ENCODE data around the gene CTRB1.
A peak's percentile ranks its signal among the peaks of the same experiment; 100 is the strongest.
"Not testable (repeated sequence)": the region's sequence is repeated elsewhere in the genome, so short reads cannot be mapped to it uniquely, and the experiment has no call there.

The CTRB1 gene

DNA sequence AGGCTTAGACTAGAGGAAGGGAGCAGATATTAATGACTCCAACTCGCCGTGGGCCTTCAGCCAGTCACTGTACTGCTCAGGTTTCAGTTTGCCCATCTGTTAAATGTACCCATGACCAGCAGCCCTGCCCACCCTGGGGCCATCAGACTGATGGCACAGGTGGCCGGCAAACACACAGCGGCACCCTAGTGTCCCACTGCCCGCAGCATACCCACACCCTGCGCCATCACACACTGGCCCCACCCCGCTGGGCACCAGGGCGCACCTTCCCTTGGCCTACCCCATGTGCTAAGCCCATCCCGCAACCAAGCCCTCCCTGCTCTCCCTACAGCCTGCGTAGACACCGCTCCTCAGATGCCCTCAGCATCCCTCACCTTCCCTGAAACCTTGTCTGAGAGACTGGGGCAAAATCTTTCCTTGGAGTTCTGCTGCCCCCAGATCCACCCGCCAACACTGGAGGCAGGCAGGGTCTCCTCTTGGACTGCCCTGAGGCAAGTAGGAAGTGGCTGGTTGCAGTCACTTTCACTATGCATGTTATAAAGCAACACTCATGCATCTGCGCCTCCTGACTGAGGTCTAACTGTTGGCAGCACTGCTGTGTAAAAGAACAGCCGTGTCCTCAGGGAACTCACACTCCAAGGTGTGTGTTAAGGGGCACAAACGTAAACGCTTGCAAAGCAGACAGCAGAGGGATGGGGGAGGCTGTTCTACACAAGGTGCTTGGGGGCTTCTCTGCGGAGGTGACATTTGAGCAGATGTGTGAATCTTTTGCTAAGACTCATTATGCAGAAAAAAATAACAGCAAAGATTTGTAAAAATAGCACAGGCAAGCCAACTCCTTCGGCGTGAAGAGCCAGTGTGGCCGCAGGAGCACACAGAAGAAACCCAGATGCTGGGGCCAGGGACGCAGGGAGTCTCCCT, 39.4 kb downstream of the CTRB1 start:
- peak; percentile 29 for DNase-seq

DNA sequence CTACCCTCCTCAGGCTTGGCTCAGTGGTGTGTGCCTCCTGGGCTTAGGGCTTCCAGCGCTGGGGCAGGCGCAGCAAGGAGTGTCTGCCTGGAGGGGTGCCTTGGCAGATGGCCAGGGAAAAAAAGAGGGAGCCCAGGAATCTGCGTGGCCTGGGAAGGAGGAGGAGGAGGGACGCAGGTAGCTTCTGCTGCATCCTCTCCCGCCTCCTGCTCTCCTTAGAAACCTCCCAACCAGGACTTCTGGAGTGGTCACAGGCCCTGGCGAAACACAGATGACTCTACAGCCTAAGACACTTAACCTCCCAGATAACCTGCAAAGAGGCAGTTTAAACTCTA, 40.0 kb downstream of the CTRB1 start:
- DNase-seq: no peak

GRCh38 chr16:75260851-75261589, 42.2 kb downstream of the CTRB1 start:
- no peak for DNase-seq

GRCh38 chr16:75261590-75262078, 42.8 kb downstream of the CTRB1 start:
- no peak for DNase-seq

DNA sequence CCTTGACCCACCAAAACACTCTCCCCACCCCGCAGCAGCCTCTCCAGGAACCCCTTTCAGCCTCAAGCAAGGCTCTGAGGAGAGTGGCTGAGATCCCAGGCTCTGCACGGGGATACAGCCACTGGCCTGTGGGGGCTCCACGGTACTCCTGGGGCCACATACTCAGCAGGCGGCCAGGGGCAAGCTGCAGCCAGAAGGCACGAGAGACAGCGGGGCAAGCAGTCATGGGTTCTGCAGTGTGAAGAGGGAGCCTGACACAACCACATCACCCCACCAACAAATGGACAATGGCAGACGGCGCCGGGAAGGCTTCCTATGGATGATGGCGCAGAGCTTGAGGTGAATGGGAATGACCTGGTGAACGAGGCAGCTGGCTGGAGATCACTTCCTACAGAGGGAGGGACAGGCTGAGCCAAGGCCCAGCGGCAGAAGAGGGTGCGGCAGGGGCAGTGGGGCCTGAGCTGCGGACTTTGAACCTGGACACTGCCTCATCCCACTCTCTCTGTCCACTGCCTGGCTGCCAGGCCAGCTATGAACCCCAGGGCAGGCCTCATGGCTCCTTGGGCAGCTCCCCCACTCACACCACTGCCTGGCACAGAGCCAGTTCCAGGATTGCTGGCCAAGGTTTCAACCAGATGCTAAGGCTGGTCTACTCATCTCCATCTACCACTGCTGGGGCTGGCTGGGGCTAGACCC, 43.5 kb downstream of the CTRB1 start:
- DNase-seq: peak; percentile 28

- DNase-seq: no peak
Measured at GRCh38 chr16:75262800-75263127, 44.0 kb downstream of the CTRB1 start.

GRCh38 chr16:75263291-75263962, 44.6 kb downstream of the CTRB1 start:
- DNase-seq: peak; percentile 36

- peak; percentile 59 for DNase-seq
Measured at GRCh38 chr16:75263963-75264445, 45.2 kb downstream of the CTRB1 start.

DNA sequence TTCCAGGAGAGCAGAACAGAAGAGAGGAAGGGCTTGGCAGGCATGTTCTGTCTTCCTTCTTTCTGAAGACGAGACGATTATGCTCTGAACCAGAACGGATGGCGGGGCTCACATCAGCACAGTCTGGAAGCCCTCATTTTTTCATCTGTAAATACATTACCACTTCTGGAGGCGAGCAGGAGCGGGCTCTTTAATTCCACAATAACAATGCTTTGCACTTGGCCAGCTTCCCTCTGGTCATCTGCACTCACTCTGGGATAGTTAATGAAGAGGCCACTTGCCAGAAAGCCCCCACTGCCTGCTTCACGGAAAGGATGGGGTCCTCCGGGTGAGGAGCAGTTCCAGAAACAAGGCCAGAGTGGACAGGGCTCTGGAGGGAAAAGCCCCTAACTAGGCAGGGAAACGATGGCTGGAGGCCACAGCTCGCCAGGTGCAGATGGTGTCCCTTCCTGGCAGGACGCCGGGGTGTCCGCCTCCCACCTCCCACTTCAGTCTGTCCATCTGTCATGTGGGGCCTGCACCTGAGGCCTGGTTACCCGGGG, 45.7 kb downstream of the CTRB1 start:
- peak; percentile 71 for DNase-seq

DNA sequence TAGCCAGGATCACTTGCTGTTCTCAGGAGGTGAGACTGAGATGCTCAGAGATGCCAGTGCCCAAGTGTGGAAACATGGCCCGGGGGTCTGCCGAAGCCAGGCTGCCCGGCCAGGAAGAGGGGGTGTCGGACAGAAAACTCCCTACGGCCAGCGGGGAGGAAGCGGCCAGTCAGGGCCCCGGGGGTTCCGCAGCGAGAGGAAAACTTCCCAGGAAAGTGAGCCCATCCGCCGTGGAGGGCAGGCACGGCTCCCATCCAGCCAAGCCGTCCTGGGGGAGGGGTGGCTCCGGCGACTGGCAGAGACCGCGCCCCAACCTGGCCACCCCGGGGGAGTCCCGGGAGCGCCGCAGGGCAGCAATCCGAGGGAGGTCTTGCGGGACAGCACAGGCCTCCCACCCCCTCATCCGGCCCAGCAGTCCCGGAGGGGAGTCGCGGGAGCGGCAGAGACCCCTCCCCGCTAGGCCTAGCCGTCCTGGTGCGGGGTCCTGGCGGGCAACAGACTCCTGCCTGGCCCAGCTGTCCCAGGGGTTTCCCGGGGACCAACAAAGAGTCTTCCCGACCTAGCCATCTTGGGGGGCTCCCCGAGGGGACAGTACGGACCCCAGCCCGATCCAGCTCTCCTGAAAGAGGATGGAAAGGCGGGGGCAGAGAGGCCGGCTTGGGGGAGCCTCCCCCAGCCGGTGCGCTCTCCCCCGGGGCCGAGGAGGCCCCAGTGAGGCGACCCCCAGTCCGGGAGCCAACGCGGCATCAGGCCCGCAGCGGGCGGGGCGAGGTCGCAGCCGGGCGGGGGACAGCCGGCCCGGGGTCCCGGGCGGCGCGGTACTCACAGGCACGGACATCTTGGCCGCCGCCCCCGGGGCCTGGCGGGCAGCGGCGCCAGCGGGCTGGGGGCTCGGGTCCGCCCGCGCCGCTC, 46.5 kb downstream of the CTRB1 start:
- DNase-seq: peak; percentile 68

DNA sequence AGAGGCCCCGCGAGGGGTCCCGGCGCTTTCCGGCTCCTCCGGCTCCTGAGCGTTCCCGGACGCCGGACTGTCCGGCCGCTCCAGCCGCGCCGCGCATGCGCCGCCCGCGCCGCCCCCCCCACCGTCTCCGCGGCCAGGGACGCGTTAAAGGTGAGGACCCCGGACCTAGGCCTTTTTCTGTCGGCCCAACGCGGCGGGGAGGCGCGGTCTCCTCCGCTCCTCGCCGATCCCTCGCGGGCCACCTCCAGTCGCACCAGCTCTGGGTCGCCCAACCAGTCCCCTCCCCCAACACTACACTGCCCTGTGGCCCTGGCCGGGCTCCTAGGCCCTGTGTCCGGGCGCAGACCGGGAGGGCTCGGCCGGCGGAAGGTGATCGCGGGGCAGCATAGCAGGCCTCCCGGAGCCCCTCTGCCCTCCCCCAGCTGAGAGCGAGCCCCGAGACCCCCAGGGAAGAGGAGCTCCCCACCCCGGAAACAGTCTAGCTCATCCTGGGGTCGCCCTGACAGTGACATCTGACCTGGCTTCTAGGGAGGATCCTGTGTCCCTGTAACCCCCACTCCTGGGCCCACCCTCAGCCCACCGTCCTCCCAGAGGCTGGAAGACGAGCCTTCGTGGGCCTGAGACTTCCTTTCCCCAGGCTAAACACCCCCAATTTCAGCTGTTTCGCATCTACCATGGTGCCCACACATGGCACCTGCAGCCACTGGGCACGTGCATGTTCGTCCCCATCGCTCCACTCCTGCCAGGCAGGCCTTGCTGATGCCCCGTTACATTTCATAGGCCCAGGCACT, 47.3 kb downstream of the CTRB1 start:
- DNase-seq: peak; percentile 88

DNA sequence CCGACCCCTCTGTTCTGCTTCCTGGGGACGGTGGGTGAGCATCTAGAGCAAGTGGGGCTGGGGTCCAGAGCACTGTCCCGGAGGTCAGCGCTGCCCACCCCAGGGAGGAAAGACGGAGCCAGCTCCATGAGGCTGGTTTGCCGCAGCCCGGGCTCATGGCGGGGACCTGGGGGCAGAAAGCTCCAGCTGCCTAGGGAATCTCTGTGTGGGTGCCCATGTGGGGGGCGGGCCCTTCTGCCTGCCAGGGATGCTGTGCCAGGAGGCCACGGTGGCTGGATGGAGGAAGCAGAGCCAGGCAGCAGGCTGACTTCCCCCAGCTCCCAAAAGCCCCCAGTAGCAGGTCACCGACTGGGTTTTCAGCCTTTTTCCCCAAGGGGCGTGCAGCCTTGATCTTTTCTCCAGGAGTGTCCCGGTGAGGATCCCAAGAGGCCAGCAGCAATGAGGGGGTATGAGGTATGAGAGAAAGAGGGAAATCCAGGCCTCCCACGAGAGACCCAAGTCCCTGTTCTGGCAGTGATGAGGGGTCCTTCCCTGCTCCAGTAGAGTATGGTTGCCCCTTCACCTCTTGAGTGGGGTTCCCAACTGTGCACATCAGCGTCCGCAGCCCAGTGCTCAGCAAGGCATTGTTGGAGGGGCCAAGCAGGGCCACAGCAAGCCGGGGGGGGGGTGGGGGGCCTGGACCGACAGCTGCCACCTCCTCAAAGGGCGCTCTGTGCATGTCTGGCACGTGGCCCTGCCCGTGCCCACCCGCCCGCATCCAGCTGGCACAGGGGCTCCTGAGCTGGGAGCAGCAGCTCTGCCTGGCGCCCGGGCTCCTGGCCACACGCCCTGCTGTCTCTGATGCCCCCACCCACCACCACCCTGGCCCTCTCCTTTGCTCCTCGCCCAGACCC, 48.2 kb downstream of the CTRB1 start:
- peak; percentile 52 for DNase-seq

DNA sequence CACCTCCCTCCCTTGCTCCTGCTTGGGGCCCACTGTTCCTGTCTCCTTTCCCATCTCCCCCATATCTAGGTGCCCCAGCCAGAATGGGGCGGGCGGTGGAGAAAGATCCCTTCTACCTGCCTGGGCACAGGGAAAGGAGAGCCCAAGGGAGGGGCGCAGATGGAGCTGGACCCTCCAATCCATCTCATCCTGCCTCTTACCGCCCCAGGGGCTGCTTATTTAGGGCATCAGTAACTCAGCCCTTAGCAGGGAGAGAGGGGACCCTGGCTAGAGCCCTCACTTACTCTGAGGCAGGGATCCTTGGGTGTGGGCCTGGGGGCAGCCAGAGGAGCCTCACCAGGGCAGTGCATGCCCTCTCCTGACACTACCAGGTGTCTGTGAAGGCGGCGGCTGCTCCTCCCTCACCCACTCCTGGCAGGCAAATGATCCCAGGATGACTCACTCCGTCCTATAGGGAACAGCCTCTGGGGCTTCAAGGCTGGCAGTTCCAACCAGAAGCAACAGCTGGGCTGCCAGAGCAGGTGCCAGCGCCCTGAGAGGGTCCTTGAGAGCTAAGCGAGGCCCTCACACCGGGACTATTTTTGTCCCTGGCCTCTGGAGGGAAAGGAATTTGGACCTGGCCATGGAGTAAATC, 49.0 kb downstream of the CTRB1 start:
- DNase-seq: peak; percentile 69

DNA sequence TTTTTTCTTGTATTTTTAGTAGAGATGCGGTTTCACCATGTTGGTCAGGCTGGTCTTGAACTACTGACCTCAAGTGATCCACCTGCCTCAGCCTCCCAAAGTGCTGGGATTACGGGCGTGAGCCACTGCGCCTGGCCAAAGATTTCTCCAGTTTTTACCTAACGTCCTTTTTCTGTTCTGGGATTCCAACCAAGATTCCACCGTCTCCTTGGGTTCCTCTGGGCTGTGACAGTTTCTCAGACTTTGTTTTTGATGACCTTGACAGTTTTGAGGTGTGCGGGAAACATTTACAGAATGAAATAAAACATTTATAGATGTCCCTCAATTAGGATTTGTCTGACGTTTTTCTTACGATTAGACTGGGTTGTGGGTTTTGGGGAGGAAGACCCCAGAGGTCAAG, 50.6 kb downstream of the CTRB1 start:
- not testable (repeated sequence) for DNase-seq

DNA sequence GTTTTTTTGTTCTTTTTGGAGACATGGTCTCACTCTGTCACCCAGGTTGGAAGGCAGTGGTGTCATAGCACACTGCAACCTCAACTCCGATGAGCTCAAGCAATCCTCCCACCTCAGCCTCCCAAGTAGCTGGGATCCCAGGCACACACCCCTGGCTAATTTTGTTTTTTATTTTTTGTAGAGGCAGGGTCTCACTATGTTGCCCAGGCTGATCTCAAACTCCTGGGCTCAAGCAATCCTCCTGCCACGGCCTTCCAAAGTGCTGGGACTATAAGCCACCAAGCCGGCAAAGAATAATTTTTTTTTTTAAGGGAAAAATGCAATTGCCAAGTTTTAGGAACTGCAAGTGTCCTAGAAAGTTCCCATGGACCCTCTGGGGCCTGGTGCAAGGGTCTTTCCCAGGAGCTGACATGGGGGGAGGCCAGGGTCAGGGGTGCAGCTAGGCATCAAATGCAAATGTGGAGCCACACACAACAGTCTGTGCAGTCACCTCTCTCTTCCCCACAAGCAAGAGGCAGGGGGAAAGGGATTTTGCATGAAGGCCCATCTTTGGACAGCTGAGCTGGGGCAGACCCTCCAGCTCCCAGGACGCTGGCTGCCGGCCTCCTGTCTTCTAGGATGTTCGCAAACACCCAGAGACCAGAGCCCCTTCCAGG, 52.8 kb downstream of the CTRB1 start:
- DNase-seq: no peak

DNA sequence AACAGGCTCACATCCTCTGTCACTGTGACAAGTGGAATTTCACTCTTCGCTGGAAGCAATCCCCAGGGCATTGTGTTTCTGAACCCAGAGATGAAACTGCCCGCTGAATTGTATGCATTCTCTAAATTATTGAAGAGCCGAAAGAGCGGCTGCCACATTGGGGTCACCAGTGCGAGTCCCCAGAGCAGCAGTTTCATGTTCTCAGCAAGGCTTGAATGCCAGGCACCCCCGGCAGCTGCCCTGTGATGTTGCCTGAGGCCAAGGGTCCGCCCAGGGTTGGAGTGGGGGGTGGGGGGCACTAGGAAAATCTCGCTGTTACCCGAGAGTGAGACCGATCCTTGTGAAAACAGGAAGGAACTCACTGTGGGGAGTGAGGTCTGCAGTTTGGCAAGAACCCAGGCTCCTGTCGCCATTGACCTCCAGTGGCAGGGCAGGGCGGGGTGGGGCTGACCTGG, 53.3 kb downstream of the CTRB1 start:
- DNase-seq: peak; percentile 57

DNA sequence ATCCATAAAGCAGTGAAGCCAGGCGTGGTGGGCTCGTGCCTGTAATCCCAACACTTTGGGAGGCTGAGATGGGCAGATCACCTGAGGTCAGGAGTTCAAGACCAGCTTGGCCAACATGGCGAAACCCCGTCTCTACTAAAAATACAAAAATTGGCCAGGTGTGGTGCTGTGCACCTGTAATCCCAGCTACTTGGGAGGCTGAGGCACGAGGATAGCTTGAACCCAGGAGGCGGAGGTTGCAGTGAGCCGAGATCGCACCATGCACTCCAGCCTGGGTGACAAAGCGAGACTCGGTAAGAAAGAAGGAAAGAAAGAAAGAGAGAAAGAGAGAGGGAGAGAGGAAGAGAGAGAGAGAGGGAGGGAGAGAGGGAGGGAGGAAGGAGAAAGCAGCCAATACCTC, 53.8 kb downstream of the CTRB1 start:
- DNase-seq: not testable (repeated sequence)
